ENCODE measurements around the gene CDK9.

DNA sequence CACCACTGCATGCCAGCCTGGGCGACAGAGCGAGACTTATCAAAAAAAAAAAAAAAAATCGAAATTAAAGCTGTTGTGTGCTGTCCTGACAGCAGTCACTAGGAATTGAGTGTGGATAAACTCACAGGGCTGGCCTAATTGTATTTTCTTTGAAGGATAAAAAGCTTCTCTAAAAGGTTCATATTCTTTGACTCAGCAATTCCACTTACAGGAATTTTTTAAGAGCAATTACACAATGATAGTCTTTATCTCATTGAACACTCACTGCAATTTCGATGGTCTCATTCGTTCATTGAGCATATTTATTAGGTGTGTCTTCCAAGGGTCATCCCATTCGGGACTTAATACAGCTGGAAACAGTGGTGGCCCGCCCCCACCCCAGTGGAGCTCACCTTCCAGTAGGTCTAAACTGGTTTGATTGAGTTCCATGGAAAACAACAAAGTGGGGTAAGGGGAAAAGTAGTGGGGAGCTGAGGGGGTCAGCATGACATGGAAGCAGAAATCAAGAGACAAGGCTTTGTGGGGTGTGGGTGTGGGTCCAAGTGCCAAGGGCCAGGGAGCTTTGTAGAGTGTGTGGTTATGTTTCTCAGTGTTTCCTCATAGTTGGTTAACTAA, 6.7 kb downstream of the CDK9 start:
- TF ChIP-seq CTCF (IDR thresholded peaks at IDR 0.05), result no peak
- no peak for TF ChIP-seq POLR2A (IDR thresholded peaks at IDR 0.05)

Measured in heart left ventricle (tissue), 13 donors.